ENCODE measurements around the gene OR4X1. TPM values are rescaled to one million over a fixed set of nuclear protein-coding genes. Genes with fewer than 3 reads are reported as not detected.
"Not testable (repeated sequence)": the region's sequence is repeated elsewhere in the genome, so short reads cannot be mapped to it uniquely, and the experiment has no call there.

Gene OR4X1
- total and polyA plus RNA-seq, 3 donors from 2014 or later, result not detected

- no peak for DNase-seq
- H3K4me3 ChIP-seq, result no peak overlapping the region
- no peaks in the 10 kb centered on the region for H3K9me3 ChIP-seq
- intact Hi-C loops (cut with DNase I; ENCODE audit: low total_unique reads), result no loop called here
- no peak overlapping the region for H3K27ac ChIP-seq
- no peaks in the 10 kb centered on the region for H3K27me3 ChIP-seq
- H3K4me1 ChIP-seq, result no peaks in the 10 kb centered on the region
- TF ChIP-seq CTCF (IDR thresholded peaks at IDR 0.05), result no peak
- TF ChIP-seq POLR2A (IDR thresholded peaks at IDR 0.05), result no peak
- WGBS, 2 donors, result 20 to 29% methylated on average over 1 of the region's 1 CpG
- H3K36me3 ChIP-seq (ENCODE audit: low read depth, missing control alignments), result no peaks in the 10 kb centered on the region
Measured at GRCh38 chr11:48272606-48273005, 8.9 kb downstream of the OR4X1 start.

DNA sequence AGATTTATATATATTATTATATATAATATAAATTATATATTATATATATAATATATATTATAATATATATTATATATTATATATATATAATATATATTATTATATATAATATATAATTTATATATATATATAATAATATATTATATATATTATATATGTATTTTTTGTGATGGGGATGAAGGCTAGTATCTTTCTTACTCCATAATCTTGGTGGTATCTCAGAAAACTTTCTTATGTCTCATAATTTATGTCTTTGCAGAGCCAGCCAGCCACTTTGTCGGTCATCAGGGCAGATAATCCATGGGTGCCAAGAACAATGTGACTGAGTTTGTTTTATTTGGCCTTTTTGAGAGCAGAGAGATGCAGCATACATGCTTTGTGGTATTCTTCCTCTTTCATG lies 42.3 kb downstream of the OR4X1 start, which contains the start of gene OR4S1:
OR4S1 (plus strand) TSS at position 301 of the 400 bp plus-strand sequence; CDS start at position 301, 0 bp downstream.
- H3K36me3 ChIP-seq (ENCODE audit: low read depth, missing control alignments), result no peaks in the 10 kb centered on the region
- intact Hi-C loops (cut with DNase I; ENCODE audit: low total_unique reads), result no loop called here
- no peaks in the 10 kb centered on the region for H3K4me1 ChIP-seq
- no peak for DNase-seq
- WGBS, 2 donors, result 35 to 68% methylated on average over 1 of the region's 1 CpG
- no peak within 1 kb of the TSS for H3K27ac ChIP-seq
- no peak for TF ChIP-seq POLR2A (IDR thresholded peaks at IDR 0.05)
- no peak for TF ChIP-seq CTCF (IDR thresholded peaks at IDR 0.05)
- no peaks in the 10 kb centered on the region for H3K9me3 ChIP-seq
- no peaks in the 10 kb centered on the region for H3K27me3 ChIP-seq
- H3K4me3 ChIP-seq, result no peak within 1 kb of the TSS

GRCh38 chr11:48307760-48308386 lies 44.2 kb downstream of the OR4X1 start:
- H3K4me1 ChIP-seq, result no peaks in the 10 kb centered on the region
- 15 to 20% methylated on average over 5 of the region's 5 CpGs for WGBS, 2 donors
- peak; percentile 10 to 68 (median 48) for TF ChIP-seq CTCF (IDR thresholded peaks at IDR 0.05)
- TF ChIP-seq POLR2A (IDR thresholded peaks at IDR 0.05), result no peak
- H3K27me3 ChIP-seq, result no peaks in the 10 kb centered on the region
- no peak overlapping the region for H3K4me3 ChIP-seq
- no peaks in the 10 kb centered on the region for H3K9me3 ChIP-seq
- no peaks in the 10 kb centered on the region for H3K36me3 ChIP-seq (ENCODE audit: low read depth, missing control alignments)
- peak; percentile 77 for DNase-seq
- intact Hi-C loops (cut with DNase I; ENCODE audit: low total_unique reads), result no loop called here
- H3K27ac ChIP-seq, result no peak overlapping the region

- WGBS, 2 donors, result 27 to 32% methylated on average over 2 of the region's 2 CpGs
- H3K4me1 ChIP-seq, result not testable (repeated sequence)
Measured at GRCh38 chr11:48313590-48313989, 49.9 kb downstream of the OR4X1 start.

More at GRCh38 chr11:48313590-48313989, 49.9 kb downstream of the OR4X1 start:
- H3K27me3 ChIP-seq; H3K9me3 ChIP-seq; DNase-seq; intact Hi-C loops (cut with DNase I; ENCODE audit: low total_unique reads); H3K4me3 ChIP-seq; H3K27ac ChIP-seq; H3K36me3 ChIP-seq (ENCODE audit: low read depth, missing control alignments): not testable (repeated sequence)

Other genes starting within 250 kb of the OR4X1 start
- gene OR4B1, start 47.1 kb upstream of the OR4X1 start, total RNA-seq, result not detected
- gene OR4B1, start 47.1 kb upstream of the OR4X1 start, polyA plus RNA-seq (ENCODE audit: insufficient read depth, low read depth, low replicate concordance), result not detected
- not detected for gene OR4X2, start 18.8 kb upstream of the OR4X1 start, total RNA-seq
- not detected for gene OR4X2, start 18.8 kb upstream of the OR4X1 start, polyA plus RNA-seq (ENCODE audit: insufficient read depth, low read depth, low replicate concordance)
- not detected for gene OR4S1, start 42.4 kb downstream of the OR4X1 start, total RNA-seq
- not detected for gene OR4S1, start 42.4 kb downstream of the OR4X1 start, polyA plus RNA-seq (ENCODE audit: insufficient read depth, low read depth, low replicate concordance)
- gene OR4C3, start 61.1 kb downstream of the OR4X1 start, total RNA-seq, result not detected
- not detected for gene OR4C3, start 61.1 kb downstream of the OR4X1 start, polyA plus RNA-seq (ENCODE audit: insufficient read depth, low read depth, low replicate concordance)
- not detected for gene OR4C5, start 102.6 kb downstream of the OR4X1 start, total RNA-seq
- not detected for gene OR4C5, start 102.6 kb downstream of the OR4X1 start, polyA plus RNA-seq (ENCODE audit: insufficient read depth, low read depth, low replicate concordance)
- gene OR4A47, start 224.9 kb downstream of the OR4X1 start, total RNA-seq, result not detected
- not detected for gene OR4A47, start 224.9 kb downstream of the OR4X1 start, polyA plus RNA-seq (ENCODE audit: insufficient read depth, low read depth, low replicate concordance)

Data from testis (tissue), 3 donors.